Measurements from ENCODE around the gene ITGA8.

Gene ITGA8

GRCh38 chr10:15684768-15685167 is 35.0 kb downstream of the ITGA8 start:
- Histone ChIP-seq H3K27ac (no peak overlapping the region), H3K4me1 (peaks cover 0 to 76% (median 3%) of the 10 kb centered on the region in 4 donors), H3K9me3 (no peaks in the 10 kb centered on the region), H3K27me3 (no peaks in the 10 kb centered on the region), H3K36me3 (peaks cover 3 to 20% (median 7%) of the 10 kb centered on the region in 3 donors), H3K4me3 (no peak overlapping the region)
- intact Hi-C loops (cut with DNase I; ENCODE audit: low total_unique reads): no loop called here
- no peak for DNase-seq
- no peak for TF ChIP-seq CTCF (IDR thresholded peaks at IDR 0.05)

DNA sequence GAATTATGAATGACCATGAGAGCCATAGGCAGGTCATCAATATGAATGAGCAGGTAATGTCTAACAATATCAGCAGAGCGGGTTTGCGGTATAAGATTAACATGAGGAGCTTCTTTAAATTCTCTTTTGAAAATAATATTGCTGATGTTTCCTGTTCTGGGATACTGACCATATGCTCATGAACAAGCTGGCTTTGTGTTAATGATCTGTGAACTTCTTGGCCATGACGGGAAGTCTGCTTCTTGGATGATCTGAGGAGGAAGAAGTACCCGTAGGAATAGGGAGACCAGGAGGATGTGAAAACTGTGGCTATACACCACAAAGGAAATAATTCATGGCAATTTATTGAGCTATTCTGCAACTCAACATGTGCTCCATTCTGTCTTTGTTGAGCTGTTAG is 38.6 kb downstream of the ITGA8 start:
- intact Hi-C loops (cut with DNase I; ENCODE audit: low total_unique reads): no loop called here
- no peak for DNase-seq
- TF ChIP-seq CTCF (IDR thresholded peaks at IDR 0.05): no peak
- Histone ChIP-seq H3K4me1 (peaks cover 0 to 61% (median 6%) of the 10 kb centered on the region in 4 donors), H3K9me3 (no peaks in the 10 kb centered on the region), H3K27ac (peak overlapping the region in 1 of 2 donors; percentile 1), H3K4me3 (no peak overlapping the region), H3K36me3 (peaks cover 3 to 30% (median 17%) of the 10 kb centered on the region in 3 donors), H3K27me3 (no peaks in the 10 kb centered on the region)

DNA sequence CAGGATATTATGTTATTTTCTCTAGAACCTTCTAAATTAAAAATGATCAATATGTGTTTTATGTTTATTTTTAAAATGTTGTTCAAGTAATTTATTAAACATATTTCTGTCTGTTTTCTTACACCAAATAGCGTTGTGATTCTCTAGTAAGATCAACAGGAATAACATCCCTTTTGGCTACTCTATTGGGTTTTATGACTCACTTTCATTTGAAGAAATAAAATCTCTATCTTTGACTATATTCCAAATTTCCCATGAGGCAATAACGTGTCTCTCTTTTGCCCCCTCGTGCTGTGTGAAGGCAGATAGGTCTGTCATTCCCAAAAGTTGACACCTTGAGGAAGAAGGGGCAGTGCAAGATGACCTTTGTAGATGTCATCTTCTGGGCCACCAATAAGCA is 40.9 kb downstream of the ITGA8 start:
- H3K27ac ChIP-seq: peak overlapping the region; percentile 34
- intact Hi-C loops (cut with DNase I; ENCODE audit: low total_unique reads): no loop called here
- no peaks in the 10 kb centered on the region for H3K9me3 ChIP-seq
- no peak for TF ChIP-seq CTCF (IDR thresholded peaks at IDR 0.05)
- DNase-seq: no peak
- H3K4me1 ChIP-seq: peaks cover 0 to 39% (median 4%) of the 10 kb centered on the region in 4 donors
- H3K27me3 ChIP-seq: no peaks in the 10 kb centered on the region
- H3K4me3 ChIP-seq: no peak overlapping the region
- H3K36me3 ChIP-seq: peaks cover 3 to 41% (median 20%) of the 10 kb centered on the region in 3 donors

GRCh38 chr10:15672469-15672868 is 47.3 kb downstream of the ITGA8 start:
- Histone ChIP-seq H3K36me3 (peaks cover 30 to 65% (median 47%) of the 10 kb centered on the region in 3 donors), H3K27me3 (no peaks in the 10 kb centered on the region), H3K27ac (no peak overlapping the region), H3K9me3 (no peaks in the 10 kb centered on the region), H3K4me1 (no peaks in the 10 kb centered on the region), H3K4me3 (no peak overlapping the region)
- no peak for DNase-seq
- no peak for TF ChIP-seq CTCF (IDR thresholded peaks at IDR 0.05)
- intact Hi-C loops (cut with DNase I; ENCODE audit: low total_unique reads): no loop called here

DNA sequence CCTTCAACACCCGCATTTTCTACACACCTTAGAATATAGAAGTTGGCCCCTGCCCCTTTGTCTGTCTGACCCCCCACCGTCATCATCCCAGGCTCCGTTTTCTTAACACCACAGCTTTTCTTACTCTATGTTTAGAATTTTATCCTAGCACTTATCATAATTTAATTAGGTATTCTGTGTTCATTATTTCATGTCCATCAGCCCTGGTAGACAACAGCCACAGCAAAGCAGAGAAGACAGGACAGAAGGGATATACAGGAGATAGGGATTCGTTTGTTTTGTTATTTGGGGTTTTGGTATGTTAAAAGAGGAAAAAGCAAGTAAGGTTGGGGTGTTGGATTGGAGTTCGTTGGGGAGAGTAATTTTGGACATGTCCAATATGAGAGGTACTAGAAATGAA is 48.8 kb downstream of the ITGA8 start:
- Histone ChIP-seq H3K27me3 (no peaks in the 10 kb centered on the region), H3K36me3 (peaks cover 30 to 50% (median 38%) of the 10 kb centered on the region in 3 donors), H3K4me3 (no peak overlapping the region), H3K4me1 (no peaks in the 10 kb centered on the region), H3K27ac (no peak overlapping the region), H3K9me3 (no peaks in the 10 kb centered on the region)
- intact Hi-C loops (cut with DNase I; ENCODE audit: low total_unique reads): no loop called here
- DNase-seq: no peak
- no peak for TF ChIP-seq CTCF (IDR thresholded peaks at IDR 0.05)

GRCh38 chr10:15661574-15661973 is 58.1 kb downstream of the ITGA8 start:
- H3K36me3 ChIP-seq: peaks cover 10 to 29% (median 19%) of the 10 kb centered on the region in 3 donors
- intact Hi-C loops (cut with DNase I; ENCODE audit: low total_unique reads): no loop called here
- H3K27ac ChIP-seq: peak overlapping the region in 1 of 2 donors; percentile 10
- no peaks in the 10 kb centered on the region for H3K4me1 ChIP-seq
- no peaks in the 10 kb centered on the region for H3K27me3 ChIP-seq
- H3K9me3 ChIP-seq: no peaks in the 10 kb centered on the region
- no peak overlapping the region for H3K4me3 ChIP-seq
- DNase-seq: no peak
- TF ChIP-seq CTCF (IDR thresholded peaks at IDR 0.05): no peak
